ENCODE results near the gene MCF2L2. TPM values are rescaled to one million over a fixed set of nuclear protein-coding genes. Genes with fewer than 3 reads are reported as not detected.

The MCF2L2 gene
- total RNA-seq, 1 donor from 2014 or later, result 7.2 TPM

DNA sequence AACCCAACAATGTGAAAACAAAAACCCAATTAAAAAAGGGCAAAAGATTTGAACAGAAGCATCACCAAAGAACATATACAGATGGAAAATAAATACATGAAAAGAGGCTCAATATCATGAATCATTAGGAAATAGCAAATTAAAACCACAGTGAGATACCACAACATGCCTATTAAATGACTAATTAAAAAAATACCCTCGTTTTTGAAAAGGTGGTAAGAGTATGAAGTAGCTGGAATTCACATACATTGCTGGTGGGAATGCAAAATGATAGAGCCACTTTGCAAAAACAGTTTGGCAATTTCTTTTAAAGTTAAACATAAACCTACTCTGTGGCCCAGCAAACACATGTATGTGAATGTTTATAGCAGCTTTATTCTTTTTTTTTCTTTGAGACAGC is 99.6 kb downstream of the MCF2L2 start:
- no peak for DNase-seq (ENCODE audit: low spot score)

DNA sequence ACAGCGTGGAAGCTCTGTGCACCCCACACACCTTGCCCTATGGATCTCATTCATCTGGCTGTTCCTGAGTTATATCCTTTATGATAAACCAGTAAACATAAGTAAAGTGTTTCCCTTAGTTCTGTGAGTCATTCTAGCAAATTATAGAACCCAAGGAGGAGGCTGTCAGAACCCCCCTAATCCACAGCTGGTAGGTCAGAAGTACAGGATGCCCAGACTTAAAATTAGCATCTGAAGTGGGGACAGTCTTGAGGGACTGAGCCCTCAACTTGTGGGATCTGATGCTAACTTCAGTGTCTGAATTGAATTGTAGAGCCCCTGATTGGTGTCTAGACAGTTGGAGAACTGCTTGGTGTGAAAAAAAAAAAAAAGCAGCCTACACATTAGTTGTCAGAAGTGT is 100.3 kb downstream of the MCF2L2 start:
- DNase-seq (ENCODE audit: low spot score), result no peak

GRCh38 chr3:183327343-183327742 is 101.1 kb downstream of the MCF2L2 start:
- no peak for DNase-seq (ENCODE audit: low spot score)

- DNase-seq (ENCODE audit: low spot score), result no peak
Measured at GRCh38 chr3:183324083-183324482, 104.3 kb downstream of the MCF2L2 start.

DNA sequence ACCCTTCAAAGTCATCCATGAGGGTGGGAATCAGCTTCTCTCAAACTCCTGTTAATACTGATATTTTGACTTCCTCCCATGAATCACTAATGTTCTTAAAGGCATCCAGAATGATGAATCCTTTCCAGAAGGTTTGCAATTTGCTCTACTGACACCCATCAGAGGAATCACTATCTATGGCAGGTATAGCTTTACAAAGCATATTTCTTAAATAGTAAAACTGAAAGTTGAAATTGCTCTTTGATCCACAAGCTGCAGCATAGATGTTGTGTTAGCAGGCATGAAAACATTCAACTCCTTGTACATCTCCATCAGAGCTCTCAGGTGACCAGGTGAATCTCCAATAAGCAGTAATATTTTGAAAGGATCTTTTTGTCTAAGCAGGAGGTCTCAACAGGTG is 109.0 kb downstream of the MCF2L2 start:
- no peak for DNase-seq (ENCODE audit: low spot score)

GRCh38 chr3:183318877-183319276 is 109.5 kb downstream of the MCF2L2 start:
- no peak for DNase-seq (ENCODE audit: low spot score)

GRCh38 chr3:183317886-183318865 is 110.2 kb downstream of the MCF2L2 start:
- DNase-seq (ENCODE audit: low spot score), result no peak

DNA sequence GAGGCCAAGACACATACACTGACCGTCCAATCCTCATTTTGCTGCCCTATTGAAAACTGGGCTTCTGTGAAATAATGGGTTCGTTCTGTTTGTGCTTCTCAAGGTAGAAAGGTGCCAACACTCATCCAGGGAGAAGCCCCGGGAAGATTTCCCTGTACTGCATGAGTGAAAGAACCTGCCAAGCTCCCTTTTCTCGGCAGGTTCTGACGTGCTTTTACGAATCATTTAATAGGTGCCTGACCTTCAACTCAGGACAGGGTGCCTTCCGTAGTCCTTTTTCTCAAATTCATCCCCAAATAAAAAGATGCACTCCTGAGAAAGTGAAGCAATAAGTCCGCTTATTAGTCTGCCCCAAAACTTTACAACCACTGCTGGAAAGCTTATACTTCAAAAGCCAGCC is 111.1 kb downstream of the MCF2L2 start:
- no peak for DNase-seq (ENCODE audit: low spot score)

DNA sequence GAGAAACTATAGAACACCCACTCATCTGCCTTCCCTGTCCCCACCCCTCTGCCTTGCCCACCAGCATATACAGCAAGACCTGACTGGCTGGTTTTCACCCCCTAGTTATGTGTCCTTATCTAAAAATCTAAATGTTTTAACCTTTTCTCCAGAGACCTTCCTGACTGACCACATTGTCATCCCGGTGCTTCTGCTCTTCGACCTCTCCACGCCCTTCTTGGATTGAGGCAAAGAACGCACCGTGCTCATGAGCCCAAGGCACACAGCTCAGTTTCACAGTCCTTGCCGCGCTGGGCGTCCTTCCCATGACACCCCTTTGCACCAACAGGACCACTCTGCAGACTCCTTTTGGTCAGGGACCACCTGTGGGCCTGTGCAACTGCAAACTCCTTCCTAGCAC is 112.7 kb downstream of the MCF2L2 start:
- no peak for DNase-seq (ENCODE audit: low spot score)

DNA sequence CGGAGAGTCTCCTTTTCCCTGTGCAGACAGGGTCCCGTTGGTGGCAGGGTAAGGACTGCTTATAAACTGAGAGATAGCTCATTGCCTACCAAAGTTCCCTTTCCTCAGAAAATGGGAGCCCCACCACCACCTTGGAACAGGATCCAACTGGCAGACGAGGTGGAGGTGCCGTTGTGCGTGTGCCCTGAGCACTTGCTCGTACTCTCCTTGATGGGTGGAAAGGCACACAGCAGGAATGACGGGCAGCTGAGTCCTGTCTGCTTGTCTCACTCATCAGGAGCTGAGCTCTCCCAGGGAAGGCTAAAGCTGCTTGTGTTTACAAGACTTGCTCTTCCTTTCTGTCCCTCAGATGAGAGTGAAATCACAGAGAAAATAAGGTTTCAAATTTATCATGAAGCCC is 114.7 kb downstream of the MCF2L2 start:
- no peak for DNase-seq (ENCODE audit: low spot score)

GRCh38 chr3:183313351-183313750 is 115.1 kb downstream of the MCF2L2 start:
- no peak for DNase-seq (ENCODE audit: low spot score)

DNA sequence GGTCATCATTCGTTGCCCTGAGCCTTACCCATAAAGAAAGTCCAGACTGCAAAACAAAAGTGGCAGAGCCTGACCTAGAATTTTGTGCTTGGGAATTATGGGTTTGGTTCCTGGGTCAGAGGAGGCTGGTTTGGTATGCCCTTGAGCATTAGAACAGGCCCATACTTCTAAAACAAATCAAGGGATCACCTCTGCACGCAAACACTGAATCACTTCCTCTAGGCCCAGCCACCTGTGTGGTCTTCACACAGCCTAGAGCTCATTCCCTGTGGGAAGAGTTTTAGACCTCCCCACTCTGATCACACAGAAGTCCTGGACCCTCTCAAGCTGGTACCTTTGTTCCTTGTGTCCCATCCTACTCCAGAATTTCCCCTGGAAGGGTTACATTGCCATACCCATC is 116.0 kb downstream of the MCF2L2 start:
- no peak for DNase-seq (ENCODE audit: low spot score)

DNA sequence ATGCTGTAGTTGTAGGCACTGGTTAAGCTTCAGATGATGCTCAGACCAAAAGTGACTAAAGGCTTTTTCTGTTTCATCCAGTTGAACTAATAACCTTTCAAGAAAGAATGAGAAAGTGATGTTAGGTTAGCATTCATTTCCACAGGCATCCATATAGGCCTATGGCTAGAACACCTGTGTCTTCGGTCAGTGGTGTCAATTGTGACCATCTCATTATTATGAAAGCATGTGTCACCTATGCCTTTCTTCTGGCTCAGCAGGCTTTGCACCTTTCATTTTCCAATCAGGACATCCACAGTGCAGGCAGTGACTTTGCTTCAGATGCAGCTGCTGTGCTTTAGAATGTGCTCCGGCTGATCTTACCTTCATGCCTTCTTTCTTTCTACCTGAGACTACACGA is 117.5 kb downstream of the MCF2L2 start:
- no peak for DNase-seq (ENCODE audit: low spot score)

- DNase-seq (ENCODE audit: low spot score), result no peak
Measured at GRCh38 chr3:183309276-183309675, 119.1 kb downstream of the MCF2L2 start.

- DNase-seq (ENCODE audit: low spot score), result no peak
Measured at GRCh38 chr3:183308751-183309150, 119.7 kb downstream of the MCF2L2 start.

GRCh38 chr3:183307749-183308148 is 120.7 kb downstream of the MCF2L2 start:
- DNase-seq (ENCODE audit: low spot score), result no peak

GRCh38 chr3:183306798-183307671 is 121.4 kb downstream of the MCF2L2 start:
- DNase-seq (ENCODE audit: low spot score), result peak; percentile 89

DNA sequence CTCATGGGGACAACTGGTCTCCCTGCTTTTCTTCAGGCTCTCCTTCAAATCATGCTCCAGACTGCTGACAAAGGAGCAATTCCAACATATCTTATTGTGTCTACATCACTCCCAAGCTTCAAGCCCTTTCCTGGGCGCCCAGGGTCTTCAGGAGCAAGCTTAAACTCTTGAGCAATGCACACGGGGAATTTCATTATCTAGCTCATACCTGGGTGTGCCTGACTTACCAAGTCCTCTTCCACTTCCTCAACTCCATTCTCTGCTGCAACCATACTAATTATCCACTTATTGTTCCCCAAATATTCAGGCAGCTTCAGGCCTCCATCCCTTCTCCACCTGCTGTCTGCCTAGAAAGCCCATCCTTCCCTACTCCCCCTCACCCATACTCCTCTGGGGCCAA is 124.7 kb downstream of the MCF2L2 start:
- no peak for DNase-seq (ENCODE audit: low spot score)

- DNase-seq (ENCODE audit: low spot score), result no peak
Measured at GRCh38 chr3:183301937-183302580, 126.4 kb downstream of the MCF2L2 start.

DNA sequence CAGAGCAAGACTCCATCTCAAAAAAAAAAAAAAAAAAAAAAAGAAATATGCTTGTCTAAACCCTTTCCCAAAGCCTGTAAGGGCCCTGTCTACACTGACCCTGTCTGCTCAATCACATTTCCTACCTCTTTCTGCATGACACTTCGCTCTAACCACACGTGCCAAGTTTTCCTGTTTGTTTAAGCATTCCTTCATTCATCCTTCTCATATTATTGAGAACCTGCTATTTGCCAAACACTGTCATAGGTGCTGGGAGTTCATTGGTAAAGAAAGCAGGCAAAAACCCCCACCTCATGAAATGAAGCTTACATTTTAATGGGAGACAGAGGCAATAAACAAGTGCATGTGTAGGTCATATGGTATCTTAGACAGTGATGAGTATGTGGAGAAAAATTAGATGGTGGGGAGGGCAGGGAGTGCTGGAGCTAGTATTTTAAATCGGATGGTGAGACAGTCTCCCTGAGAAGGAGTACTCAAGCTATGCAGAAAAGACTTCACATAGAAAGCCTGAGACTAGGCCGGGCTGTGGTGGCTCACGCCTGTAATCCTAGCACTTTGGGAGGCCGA is 127.3 kb downstream of the MCF2L2 start:
- DNase-seq (ENCODE audit: low spot score), result no peak

- DNase-seq (ENCODE audit: low spot score), result no peak
Measured at GRCh38 chr3:183299976-183300375, 128.4 kb downstream of the MCF2L2 start.

- DNase-seq (ENCODE audit: low spot score), result peak; percentile 92
Measured at GRCh38 chr3:183298701-183299153, 129.7 kb downstream of the MCF2L2 start.

Data from umbilical cord (tissue), 2 donors.